ENCODE measurements around the gene PHLDA3. TPM values are rescaled to one million over a fixed set of nuclear protein-coding genes. Genes with fewer than 3 reads are reported as not detected.

Gene PHLDA3
- total RNA-seq, 4 donors from 2014 or later = 243 to 301 (median 271) TPM

DNA sequence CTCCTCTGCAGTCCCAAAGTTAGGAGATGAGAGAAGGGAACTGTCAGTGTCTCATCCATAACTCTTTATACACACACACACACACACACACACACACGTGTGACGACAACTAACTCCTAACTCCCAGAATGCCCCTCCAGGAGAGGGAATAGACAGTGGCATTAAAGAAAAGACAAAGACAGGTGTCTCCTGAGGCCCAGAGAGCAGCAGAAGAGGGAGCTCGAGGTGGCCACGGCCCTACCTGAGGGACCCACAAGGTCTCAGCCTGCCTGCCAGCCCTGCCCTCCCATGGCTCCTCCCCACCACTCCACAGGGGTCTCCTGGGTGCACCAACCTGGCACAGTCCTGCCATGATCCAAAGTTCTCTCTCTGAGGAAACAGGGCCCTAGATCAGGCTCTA, 1.6 kb upstream of the PHLDA3 start:
- Histone ChIP-seq H3K4me1 (peaks cover 0 to 49% (median 12%) of the 10 kb centered on the region in 4 donors), H3K27me3 (no peaks in the 10 kb centered on the region), H3K9me3 (no peaks in the 10 kb centered on the region), H3K4me3 (no peak overlapping the region), H3K27ac (peak overlapping the region in 2 of 4 donors; percentile 95 to 96), H3K36me3 (peaks cover 0 to 15% (median 1%) of the 10 kb centered on the region in 3 donors)
- no peak for TF ChIP-seq POLR2A (IDR thresholded peaks at IDR 0.05)
- 53 to 85% methylated on average over 4 of the region's 4 CpGs for WGBS, 2 donors
- DNase-seq (ENCODE audit: low spot score in 2 of 2) = no peak

DNA sequence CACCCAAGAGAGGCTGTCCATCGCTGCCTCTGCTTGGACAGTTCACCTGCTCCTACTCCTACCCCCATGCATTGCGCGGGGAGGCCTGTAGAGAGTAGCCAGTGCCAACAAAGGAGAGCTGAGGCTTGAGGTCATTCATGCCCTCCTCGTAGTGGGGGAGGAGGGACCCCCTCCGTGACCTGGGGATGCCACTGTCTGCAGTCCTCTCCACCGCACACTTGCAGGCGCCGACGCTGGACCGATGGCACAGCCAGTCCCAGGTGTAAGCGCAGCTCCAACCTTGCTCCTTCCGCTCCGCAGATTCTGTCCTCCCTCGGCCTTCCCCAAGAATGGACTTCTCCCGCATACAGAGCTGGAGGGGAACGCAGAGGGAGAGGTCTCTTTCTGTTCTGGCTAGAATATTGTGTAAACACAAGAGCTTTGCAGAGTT, 672 bp upstream of the PHLDA3 start:
- Histone ChIP-seq H3K4me3 (peak overlapping the region; percentile 59 to 91 (median 80)), H3K27ac (peak overlapping the region; percentile 95 to 100 (median 96)), H3K27me3 (no peaks in the 10 kb centered on the region), H3K4me1 (peaks cover 0 to 58% (median 21%) of the 10 kb centered on the region in 4 donors), H3K36me3 (peaks cover 0 to 22% (median 2%) of the 10 kb centered on the region in 3 donors), H3K9me3 (no peaks in the 10 kb centered on the region)
- no peak for DNase-seq (ENCODE audit: low spot score in 2 of 2)
- WGBS, 2 donors = 25 to 38% methylated on average over 11 to 16 of the region's 16 CpGs
- TF ChIP-seq EP300 (IDR thresholded peaks at IDR 0.05) (no peak), POLR2A (IDR thresholded peaks at IDR 0.05) (no peak)
- TF ChIP-seq, protein P1, sequence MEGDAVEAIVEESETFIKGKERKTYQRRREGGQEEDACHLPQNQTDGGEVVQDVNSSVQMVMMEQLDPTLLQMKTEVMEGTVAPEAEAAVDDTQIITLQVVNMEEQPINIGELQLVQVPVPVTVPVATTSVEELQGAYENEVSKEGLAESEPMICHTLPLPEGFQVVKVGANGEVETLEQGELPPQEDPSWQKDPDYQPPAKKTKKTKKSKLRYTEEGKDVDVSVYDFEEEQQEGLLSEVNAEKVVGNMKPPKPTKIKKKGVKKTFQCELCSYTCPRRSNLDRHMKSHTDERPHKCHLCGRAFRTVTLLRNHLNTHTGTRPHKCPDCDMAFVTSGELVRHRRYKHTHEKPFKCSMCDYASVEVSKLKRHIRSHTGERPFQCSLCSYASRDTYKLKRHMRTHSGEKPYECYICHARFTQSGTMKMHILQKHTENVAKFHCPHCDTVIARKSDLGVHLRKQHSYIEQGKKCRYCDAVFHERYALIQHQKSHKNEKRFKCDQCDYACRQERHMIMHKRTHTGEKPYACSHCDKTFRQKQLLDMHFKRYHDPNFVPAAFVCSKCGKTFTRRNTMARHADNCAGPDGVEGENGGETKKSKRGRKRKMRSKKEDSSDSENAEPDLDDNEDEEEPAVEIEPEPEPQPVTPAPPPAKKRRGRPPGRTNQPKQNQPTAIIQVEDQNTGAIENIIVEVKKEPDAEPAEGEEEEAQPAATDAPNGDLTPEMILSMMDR (IDR thresholded peaks at IDR 0.05) = no peak

DNA sequence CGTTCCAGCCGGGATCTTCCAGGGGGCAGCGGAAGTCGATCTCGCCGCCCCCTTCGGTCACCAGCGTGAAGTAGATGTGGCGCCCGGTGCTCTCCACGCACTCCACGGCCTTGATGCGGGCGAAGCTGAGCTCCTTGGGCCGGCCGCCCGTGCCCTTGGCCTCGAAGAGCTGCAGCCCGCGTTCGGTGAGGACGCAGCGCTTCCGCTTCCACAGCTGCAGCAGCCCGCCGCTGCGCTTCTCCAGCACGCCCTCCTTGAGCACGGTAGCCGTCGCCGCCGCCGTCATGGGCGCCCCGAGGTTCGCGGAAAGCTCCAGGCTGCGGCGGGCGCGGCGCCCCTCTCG, 516 bp downstream of the PHLDA3 start:
- peak overlapping the region; percentile 59 to 91 (median 80) for H3K4me3 ChIP-seq
- H3K4me1 ChIP-seq = peaks cover 0 to 70% (median 29%) of the 10 kb centered on the region in 4 donors
- H3K36me3 ChIP-seq = peaks cover 0 to 31% (median 4%) of the 10 kb centered on the region in 3 donors
- DNase-seq (ENCODE audit: low spot score in 2 of 2) = no peak
- TF ChIP-seq EP300 (IDR thresholded peaks at IDR 0.05) (no peak), POLR2A (IDR thresholded peaks at IDR 0.05) (no peak)
- TF ChIP-seq, protein P1 (IDR thresholded peaks at IDR 0.05) = no peak
- H3K27me3 ChIP-seq = no peaks in the 10 kb centered on the region
- 0% methylated on average over 2 to 36 of the region's 44 CpGs for WGBS, 2 donors
- no peaks in the 10 kb centered on the region for H3K9me3 ChIP-seq
- peak overlapping the region; percentile 95 to 100 (median 96) for H3K27ac ChIP-seq

DNA sequence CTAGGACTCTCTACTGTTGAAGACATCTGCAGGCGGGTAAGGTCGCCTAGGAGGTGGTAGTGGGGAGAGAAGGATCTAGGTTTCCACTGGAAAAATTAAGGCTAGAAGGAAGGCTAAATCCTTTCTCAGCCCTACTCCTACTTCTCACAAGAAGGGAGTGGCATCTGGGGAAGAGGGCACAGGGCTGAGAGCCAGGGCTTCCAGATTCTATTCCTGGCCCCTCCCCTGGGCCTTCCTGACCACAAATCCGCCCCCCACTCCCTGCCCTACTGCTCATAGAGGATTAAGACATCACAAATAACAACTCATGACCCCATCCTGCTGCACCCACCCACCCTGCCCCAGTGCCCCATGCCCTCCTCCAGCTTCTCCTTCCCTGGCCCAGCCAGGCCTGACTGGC, 2.5 kb downstream of the PHLDA3 start:
- WGBS, 2 donors = 23 to 46% methylated on average over 3 of the region's 3 CpGs
- Histone ChIP-seq H3K4me3 (peak overlapping the region; percentile 59 to 91 (median 80)), H3K4me1 (peaks cover 0 to 80% (median 47%) of the 10 kb centered on the region in 4 donors), H3K36me3 (peaks cover 0 to 31% (median 4%) of the 10 kb centered on the region in 3 donors), H3K27me3 (no peaks in the 10 kb centered on the region), H3K27ac (peak overlapping the region; percentile 95 to 100 (median 96)), H3K9me3 (no peaks in the 10 kb centered on the region)
- DNase-seq (ENCODE audit: low spot score in 2 of 2) = no peak
- TF ChIP-seq POLR2A (IDR thresholded peaks at IDR 0.05) (no peak), EP300 (IDR thresholded peaks at IDR 0.05) (peak in 1 of 2 donors; percentile 14)
- TF ChIP-seq, protein P1 (IDR thresholded peaks at IDR 0.05) = no peak

DNA sequence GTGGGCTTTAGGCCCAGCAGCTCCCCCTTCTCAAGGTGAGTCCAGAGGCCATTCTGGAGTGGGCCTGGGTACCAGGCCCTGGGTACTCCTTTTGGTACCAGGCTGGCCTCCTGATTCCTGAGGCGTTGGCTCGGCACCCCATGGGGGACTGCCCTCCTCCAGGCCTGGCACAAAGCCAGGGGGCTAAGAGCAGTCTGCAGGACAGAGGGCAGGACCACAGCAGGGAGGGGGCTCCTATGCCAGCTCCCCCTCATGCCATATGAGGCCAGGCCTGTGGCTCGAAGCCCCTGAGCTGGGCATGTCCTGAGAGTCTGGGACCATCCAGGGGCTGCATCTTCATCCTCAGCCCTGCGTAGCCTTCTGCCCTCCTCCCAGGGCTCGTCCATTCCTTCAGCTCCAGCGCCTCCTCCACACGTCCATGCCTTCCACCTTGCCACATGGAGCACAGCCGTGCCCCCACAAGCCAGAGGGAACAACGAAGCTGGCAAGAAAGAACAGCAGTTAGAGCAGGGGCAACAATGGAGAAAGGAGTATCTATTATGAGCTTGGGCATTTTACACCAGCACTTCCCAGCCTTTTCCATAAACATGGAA, 3.2 kb downstream of the PHLDA3 start:
- peaks cover 0 to 31% (median 4%) of the 10 kb centered on the region in 3 donors for H3K36me3 ChIP-seq
- WGBS, 2 donors = 22 to 39% methylated on average over 6 to 7 of the region's 9 CpGs
- TF ChIP-seq EP300 (IDR thresholded peaks at IDR 0.05) = no peak
- TF ChIP-seq, protein P1 (IDR thresholded peaks at IDR 0.05) = no peak
- no peak for TF ChIP-seq POLR2A (IDR thresholded peaks at IDR 0.05)
- peaks cover 0 to 80% (median 54%) of the 10 kb centered on the region in 4 donors for H3K4me1 ChIP-seq
- peak overlapping the region; percentile 59 to 91 (median 80) for H3K4me3 ChIP-seq
- H3K9me3 ChIP-seq = no peaks in the 10 kb centered on the region
- no peak for DNase-seq (ENCODE audit: low spot score in 2 of 2)
- H3K27me3 ChIP-seq = no peaks in the 10 kb centered on the region
- H3K27ac ChIP-seq = peak overlapping the region; percentile 95 to 100 (median 96)

Data from tibial nerve (tissue), 4 donors.